GM10266 (cell line): Measurements from ENCODE around the gene ARHGEF4.
"Not testable (repeated sequence)": the region's sequence is repeated elsewhere in the genome, so short reads cannot be mapped to it uniquely, and the experiment has no call there.

Experiments used
- DNase-seq: peaks from one replicate; pipeline ENCODE4 v3.0.0; 2012; ENCODE audit errors: extremely low spot score
- TF ChIP-seq, protein P1 (sequence below): IDR thresholded peaks from 2 replicates; pipeline ENCODE4 v1.5.1; 2012; ENCODE audit warnings: mild to moderate bottlenecking, low read depth; ENCODE audit not compliant: control insufficient read depth, insufficient read depth; ENCODE audit errors: missing control alignments

ARHGEF4 gene

GRCh38 chr2:130981667-130982066 lies 145.0 kb downstream of the ARHGEF4 start:
- TF ChIP-seq, protein P1, sequence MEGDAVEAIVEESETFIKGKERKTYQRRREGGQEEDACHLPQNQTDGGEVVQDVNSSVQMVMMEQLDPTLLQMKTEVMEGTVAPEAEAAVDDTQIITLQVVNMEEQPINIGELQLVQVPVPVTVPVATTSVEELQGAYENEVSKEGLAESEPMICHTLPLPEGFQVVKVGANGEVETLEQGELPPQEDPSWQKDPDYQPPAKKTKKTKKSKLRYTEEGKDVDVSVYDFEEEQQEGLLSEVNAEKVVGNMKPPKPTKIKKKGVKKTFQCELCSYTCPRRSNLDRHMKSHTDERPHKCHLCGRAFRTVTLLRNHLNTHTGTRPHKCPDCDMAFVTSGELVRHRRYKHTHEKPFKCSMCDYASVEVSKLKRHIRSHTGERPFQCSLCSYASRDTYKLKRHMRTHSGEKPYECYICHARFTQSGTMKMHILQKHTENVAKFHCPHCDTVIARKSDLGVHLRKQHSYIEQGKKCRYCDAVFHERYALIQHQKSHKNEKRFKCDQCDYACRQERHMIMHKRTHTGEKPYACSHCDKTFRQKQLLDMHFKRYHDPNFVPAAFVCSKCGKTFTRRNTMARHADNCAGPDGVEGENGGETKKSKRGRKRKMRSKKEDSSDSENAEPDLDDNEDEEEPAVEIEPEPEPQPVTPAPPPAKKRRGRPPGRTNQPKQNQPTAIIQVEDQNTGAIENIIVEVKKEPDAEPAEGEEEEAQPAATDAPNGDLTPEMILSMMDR, result no peak
- DNase-seq, result no peak

DNA sequence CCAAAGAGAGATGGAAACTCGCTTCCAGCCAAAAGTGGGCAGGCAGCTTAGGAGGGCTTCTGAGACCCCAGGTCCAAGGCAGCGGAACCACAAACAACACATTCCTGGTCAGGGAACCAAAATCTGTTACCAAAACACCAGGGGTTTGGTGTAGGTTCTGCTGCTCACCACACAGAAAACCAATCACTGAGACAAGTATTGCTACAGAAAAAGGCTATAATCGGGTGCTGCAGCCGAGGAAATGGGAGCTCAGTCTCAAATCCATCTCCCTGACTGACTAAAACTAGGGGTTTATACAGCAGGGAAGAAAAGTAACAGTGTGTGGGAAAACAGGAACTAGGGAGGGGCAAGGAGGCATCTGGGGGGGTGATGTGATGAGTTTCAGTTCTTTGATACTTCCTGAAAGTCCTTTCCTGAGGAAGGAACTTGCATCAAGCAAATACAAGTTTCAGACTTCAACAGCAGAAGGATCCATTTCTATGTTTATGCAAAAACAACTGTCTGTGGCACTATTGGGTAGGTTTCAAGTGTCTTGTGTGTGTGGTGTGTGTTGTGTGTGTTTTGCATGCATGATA lies 148.6 kb downstream of the ARHGEF4 start:
- no peak for DNase-seq
- TF ChIP-seq, protein P1, result no peak

- no peak for DNase-seq
- TF ChIP-seq, protein P1, result no peak
Measured at GRCh38 chr2:130985831-130986649, 149.3 kb downstream of the ARHGEF4 start.

GRCh38 chr2:130986890-130987493 lies 150.3 kb downstream of the ARHGEF4 start:
- no peak for DNase-seq
- TF ChIP-seq, protein P1, result no peak

- DNase-seq, result no peak
- TF ChIP-seq, protein P1, result no peak
Measured at GRCh38 chr2:130987519-130988425, 151.1 kb downstream of the ARHGEF4 start.

- not testable (repeated sequence) for DNase-seq
Measured at GRCh38 chr2:130991446-130991845, 154.7 kb downstream of the ARHGEF4 start.

DNA sequence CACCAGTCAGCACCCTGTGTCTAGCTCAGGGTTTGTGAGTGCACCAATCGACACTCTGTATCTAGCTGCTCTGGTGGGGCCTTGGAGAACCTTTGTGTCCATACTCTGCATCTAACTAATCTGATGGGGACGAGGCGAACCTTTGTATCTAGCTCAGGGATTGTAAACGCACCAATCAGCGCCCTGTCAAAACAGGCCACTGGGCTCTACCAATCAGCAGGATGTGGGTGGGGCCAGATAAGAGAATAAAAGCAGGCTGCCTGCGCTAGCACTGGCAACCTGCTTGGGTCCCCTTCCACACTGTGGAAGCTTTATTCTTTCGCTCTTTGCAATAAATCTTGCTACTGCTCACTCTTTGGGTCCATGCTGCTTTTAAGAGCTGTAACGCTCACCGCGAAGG lies 155.3 kb downstream of the ARHGEF4 start:
- DNase-seq, result not testable (repeated sequence)
